Motor neuron (in vitro differentiated cells): ENCODE data around the gene AQP10. TPM values are rescaled to one million over a fixed set of nuclear protein-coding genes. Genes with fewer than 3 reads are reported as not detected.
"Not testable (repeated sequence)": the region's sequence is repeated elsewhere in the genome, so short reads cannot be mapped to it uniquely, and the experiment has no call there.

Source experiments
- ATAC-seq, 8 experiments: fragments of 200-7000 bp; cut with Tn5 transposase; replicated peaks in 6 of 8; 2 replicates each; pipeline ENCODE4 v1.8.0; 2021; ENCODE audit warnings: mild to moderate bottlenecking in 8 of 8, moderate library complexity in 8 of 8
- H3K27ac ChIP-seq, 2 donors: fragments of 250-450 bp; sonication (Bioruptor Pico); 2 replicates each; pipeline ENCODE4 v1.9.0; 2021; ENCODE audit warnings: antibody characterized with exemption in 2 of 2, mild to moderate bottlenecking in 2 of 2, moderate library complexity in 1 of 2
- H3K4me1 ChIP-seq, 2 donors: fragments of 250-450 bp; sonication (Bioruptor Pico); replicated peaks in 1 of 2; 2 replicates each; pipeline ENCODE4 v1.6.1; 2021; ENCODE audit warnings: antibody characterized with exemption in 2 of 2, mild to moderate bottlenecking in 2 of 2, moderate library complexity in 1 of 2
- H3K4me3 ChIP-seq, 5 donors: fragments of 250-450 bp; sonication (Bioruptor Pico); 2 replicates each; pipeline ENCODE4 v1.9.0; 2021; ENCODE audit warnings: antibody characterized with exemption in 5 of 5, mild to moderate bottlenecking in 5 of 5, moderate library complexity in 4 of 5
- WGBS, 10 experiments: fragments of 450-650 bp; shearing (Covaris generic); methylation state at CpG; one replicate each; pipeline ENCODE4 v1.0.0; 2022; 5-methylcytosine and 5-hydroxymethylcytosine counted together
- in situ Hi-C, 9 experiments: fragments of 400-800 bp; cut with MboI; loops; one replicate each; pipeline ENCODE4 v1.15.0; 2021; ENCODE audit warnings: low sequenced_read_pairs in 9 of 9, low pct_unique_long_range_greater_than_20kb in 2 of 9; ENCODE audit not compliant: unreplicated experiment in 9 of 9
- total RNA-seq, 8 experiments: library from RNA; unstranded; fragments of 300-600 nt; gene quantifications; 2 replicates each; pipeline versions ENCODE4 v1.2.3 to v1.2.4, GENCODE V29; 2022

The AQP10 gene
- total RNA-seq, 8 experiments from 2014 or later = 0.07 to 1.1 (median 0.33) TPM; not detected in 1

DNA sequence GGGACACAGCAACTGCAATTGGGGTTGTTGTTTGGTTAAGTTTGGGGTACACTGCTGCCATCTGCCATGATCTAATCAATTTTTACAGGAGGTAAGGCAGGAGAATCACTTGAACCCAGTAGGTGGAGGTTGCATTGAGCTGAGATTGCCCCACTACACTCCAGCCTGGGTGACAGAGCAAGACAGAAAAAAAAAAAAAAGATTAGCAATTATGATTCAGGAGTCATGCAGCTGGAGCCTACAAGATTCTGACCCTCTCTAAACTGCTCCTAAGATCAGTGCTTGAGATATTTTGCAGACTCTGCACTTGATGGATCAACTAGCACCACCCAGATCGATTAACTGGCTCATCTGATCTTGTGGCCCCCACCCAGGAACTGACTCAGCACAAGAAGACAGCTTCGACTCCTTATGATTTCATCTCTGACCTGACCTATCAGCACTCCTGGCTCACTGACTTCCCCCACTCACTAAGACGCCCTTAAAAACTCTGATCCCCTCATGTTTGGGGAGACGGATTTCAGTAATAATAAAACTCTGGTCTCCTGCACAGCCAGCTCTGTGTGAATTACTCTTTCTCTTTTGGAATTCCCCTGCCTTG lies 13.1 kb upstream of the AQP10 start:
- 0 to 68% (median 48%) methylated on average over 1 to 4 of the region's 4 CpGs; no CpG with 5 or more reads in 4 of the 10 experiments for WGBS, 10 experiments
- ATAC-seq = peak in 2 of 8 experiments; percentile 90 to 92
- H3K27ac ChIP-seq, H3K4me3 ChIP-seq, H3K4me1 ChIP-seq, in situ Hi-C loops: not testable (repeated sequence)

GRCh38 chr1:154309136-154309535 lies 11.8 kb upstream of the AQP10 start:
- WGBS, 10 experiments = 59 to 100% (median 86%) methylated on average over 1 to 7 of the region's 7 CpGs; no CpG with 5 or more reads in 3 of the 10 experiments
- in situ Hi-C loops, H3K4me3 ChIP-seq, ATAC-seq, H3K27ac ChIP-seq, H3K4me1 ChIP-seq: not testable (repeated sequence)

DNA sequence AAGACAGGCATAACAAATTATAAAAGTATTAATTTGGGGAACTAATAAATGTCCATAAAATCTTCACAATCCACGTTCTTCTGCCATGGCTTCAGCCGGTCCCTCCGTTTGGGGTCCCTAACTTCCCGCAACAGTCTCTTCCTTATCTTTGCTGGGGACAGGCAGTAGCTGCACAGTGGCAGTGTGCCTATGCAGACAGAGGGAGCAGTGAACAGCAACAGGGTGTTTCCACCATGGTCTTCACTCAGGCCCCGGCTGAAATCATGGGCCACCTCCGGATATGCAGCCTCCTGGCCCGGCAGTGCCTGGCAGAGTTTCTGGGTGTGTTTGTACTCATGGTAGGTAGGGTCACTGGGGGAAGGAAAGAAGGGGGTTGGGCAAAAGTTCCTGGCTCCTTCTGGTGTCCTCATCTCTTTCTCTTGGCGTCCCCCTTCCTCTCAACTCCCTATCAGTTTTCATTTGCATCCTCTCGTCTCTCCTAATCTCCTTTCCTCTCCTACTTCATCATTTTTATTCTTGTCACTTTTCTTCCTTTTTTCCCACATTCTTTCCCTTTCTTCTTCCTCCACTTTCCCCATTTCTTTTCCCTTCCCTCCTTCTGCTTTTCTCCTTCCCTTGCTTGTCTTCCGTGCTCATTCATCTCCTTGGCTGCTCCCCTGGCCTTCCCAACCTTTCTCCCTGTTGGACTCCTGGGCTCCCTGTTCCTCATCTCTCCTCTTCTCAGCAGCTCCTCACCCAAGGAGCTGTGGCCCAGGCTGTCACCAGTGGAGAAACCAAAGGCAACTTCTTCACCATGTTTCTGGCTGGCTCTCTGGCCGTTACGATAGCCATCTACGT lies 8.4 kb upstream of the AQP10 start:
- in situ Hi-C loops, ATAC-seq, H3K4me1 ChIP-seq, H3K27ac ChIP-seq, H3K4me3 ChIP-seq: not testable (repeated sequence)
- WGBS, 10 experiments = 38 to 91% (median 77%) methylated on average over 2 to 6 of the region's 13 CpGs; no CpG with 5 or more reads in 1 of the 10 experiments

DNA sequence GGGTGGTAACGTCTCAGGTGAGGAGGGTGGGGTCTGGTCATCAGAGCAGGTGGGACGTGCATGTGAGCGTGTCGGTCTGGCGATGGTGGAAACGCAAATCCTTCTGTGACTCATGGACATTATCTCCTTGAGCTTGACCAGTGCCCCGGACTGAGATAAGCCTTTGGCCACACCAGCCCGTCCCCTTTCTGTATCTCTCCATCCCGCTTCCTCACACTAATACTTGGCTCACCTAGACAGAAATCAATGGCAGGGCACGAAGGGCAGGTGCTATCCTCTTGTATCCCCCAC lies 7.9 kb upstream of the AQP10 start:
- Histone ChIP-seq H3K4me1 (no peaks in the 10 kb centered on the region), H3K4me3 (no peak overlapping the region), H3K27ac (no peak overlapping the region)
- in situ Hi-C loops = no loop called here
- 43 to 100% (median 71%) methylated on average over 1 to 3 of the region's 10 CpGs; no CpG with 5 or more reads in 6 of the 10 experiments for WGBS, 10 experiments
- no peak for ATAC-seq

- H3K27ac ChIP-seq, H3K4me3 ChIP-seq, H3K4me1 ChIP-seq, ATAC-seq, in situ Hi-C loops: not testable (repeated sequence)
- WGBS, 10 experiments = 19 to 83% (median 59%) methylated on average over 2 to 3 of the region's 3 CpGs; no CpG with 5 or more reads in 1 of the 10 experiments
Observed at GRCh38 chr1:154314226-154314625, 6.7 kb upstream of the AQP10 start.

DNA sequence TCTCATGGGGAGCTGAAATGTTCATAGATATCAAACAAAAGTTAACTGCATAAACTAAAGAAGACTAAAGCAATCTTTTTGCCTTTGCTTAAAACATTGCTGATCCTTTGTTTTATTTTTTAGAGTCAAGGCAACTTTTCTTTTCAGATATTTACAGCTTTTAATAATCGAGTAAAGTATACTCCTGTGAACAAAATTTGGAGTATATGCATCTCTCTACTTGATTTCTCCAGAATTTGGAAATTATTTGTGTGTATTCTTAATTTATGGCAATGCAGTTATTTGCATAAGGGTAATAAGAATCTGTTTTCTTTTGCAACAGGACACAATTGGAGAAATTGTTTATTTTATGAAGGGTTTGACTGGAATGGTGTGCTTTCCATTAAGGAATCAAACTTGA lies 4.2 kb upstream of the AQP10 start:
- in situ Hi-C loops = no loop called here
- no peak overlapping the region for H3K4me3 ChIP-seq
- no peak for ATAC-seq
- no peak overlapping the region for H3K27ac ChIP-seq
- WGBS, 10 experiments = 0 to 89% (median 72%) methylated on average over 1 of the region's 1 CpG
- H3K4me1 ChIP-seq = no peaks in the 10 kb centered on the region

DNA sequence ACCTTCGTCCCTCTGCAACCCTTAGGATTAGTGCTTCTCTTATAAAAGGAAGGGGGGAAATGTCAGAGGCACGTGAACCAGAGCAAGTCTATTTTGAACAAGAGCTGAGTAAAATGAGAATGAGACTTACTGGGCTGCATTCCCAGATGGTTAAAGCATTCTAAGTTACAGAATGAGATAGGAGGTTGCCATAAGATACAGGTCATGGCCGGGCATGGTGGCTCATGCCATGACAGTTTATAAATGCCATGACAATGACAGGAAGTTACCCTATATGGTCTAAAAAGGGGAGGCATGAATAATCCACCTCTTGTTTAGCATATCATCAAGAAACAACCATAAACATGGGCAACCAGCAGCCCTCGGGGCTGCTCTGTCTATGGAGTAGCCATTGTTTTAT lies 2.5 kb upstream of the AQP10 start:
- no peak overlapping the region for H3K4me3 ChIP-seq
- WGBS, 10 experiments = 10 to 67% (median 49%) methylated on average over 1 to 4 of the region's 4 CpGs; no CpG with 5 or more reads in 2 of the 10 experiments
- H3K4me1 ChIP-seq = no peaks in the 10 kb centered on the region
- no peak for ATAC-seq
- no peak overlapping the region for H3K27ac ChIP-seq
- in situ Hi-C loops = no loop called here

DNA sequence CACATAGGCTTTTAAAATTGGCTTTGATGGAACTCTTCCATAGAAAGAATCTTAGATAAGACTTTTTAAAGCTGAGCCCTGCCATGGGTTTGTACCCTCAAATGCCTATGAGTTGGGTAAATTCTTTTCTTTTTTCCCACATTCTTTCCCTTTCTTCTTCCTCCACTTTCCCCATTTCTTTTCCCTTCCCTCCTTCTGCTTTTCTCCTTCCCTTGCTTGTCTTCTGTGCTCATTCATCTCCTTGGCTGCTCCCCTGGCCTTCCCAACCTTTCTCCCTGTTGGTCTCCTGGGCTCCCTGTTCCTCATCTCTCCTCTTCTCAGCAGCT lies 679 bp downstream of the AQP10 start:
- in situ Hi-C loops, ATAC-seq: not testable (repeated sequence)

DNA sequence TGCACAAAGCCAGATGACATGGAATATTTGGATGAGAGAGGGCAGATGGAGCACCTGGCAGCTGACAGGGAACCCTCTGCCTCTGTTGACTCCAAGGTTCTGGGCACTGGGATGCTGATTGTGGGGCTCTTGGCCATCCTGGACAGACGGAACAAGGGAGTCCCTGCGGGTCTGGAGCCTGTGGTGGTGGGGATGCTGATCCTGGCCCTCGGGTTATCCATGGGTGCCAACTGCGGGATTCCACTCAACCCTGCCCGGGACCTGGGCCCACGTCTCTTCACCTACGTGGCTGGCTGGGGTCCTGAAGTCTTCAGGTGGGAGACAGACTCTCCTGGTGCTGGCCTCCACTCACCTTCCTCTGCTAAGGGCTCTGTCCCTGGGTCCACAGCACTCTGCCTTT lies 2.6 kb downstream of the AQP10 start:
- no peak for ATAC-seq
- 71 to 80% methylated on average over 1 to 7 of the region's 7 CpGs; no CpG with 5 or more reads in 8 of the 10 experiments for WGBS, 10 experiments
- no peak overlapping the region for H3K4me3 ChIP-seq
- in situ Hi-C loops = no loop called here
- H3K27ac ChIP-seq = no peak overlapping the region
- peaks cover 18 to 19% of the 10 kb centered on the region in 2 donors for H3K4me1 ChIP-seq

More for the DNA sequence above, 679 bp downstream of the AQP10 start:
- H3K4me1 ChIP-seq, H3K4me3 ChIP-seq, H3K27ac ChIP-seq: not testable (repeated sequence)

DNA sequence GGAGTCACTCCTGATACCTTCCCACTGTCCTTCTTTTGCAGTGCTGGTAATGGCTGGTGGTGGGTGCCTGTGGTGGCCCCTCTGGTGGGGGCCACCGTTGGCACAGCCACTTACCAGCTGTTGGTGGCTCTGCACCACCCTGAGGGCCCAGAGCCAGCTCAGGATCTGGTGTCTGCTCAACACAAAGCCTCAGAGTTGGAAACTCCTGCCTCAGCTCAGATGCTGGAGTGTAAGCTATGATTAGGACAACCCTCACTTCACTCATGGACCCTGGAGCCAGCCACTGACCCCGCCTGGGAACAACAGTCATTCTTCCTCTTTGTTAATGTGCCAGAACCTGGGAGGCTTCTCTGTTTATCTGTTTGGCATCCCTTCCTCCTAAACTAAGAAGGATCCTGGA lies 3.3 kb downstream of the AQP10 start:
- Histone ChIP-seq H3K27ac (no peak overlapping the region), H3K4me3 (peak overlapping the region; percentile 69 to 99 (median 86)), H3K4me1 (peaks cover 22 to 24% of the 10 kb centered on the region in 2 donors)
- in situ Hi-C loops = no loop called here
- ATAC-seq = no peak
- 40 to 100% (median 92%) methylated on average over 1 of the region's 2 CpGs; no CpG with 5 or more reads in 4 of the 10 experiments for WGBS, 10 experiments

- peak within 1 kb of the TSS; percentile 69 to 99 (median 86) for H3K4me3 ChIP-seq
- peaks cover 28 to 29% of the 10 kb centered on the region in 2 donors for H3K4me1 ChIP-seq
- H3K27ac ChIP-seq = peak within 1 kb of the TSS; percentile 84 to 93
- 0 to 6% (median 0%) methylated on average over 2 to 25 of the region's 56 CpGs; no CpG with 5 or more reads in 4 of the 10 experiments for WGBS, 10 experiments
- peak; percentile 2 to 45 (median 38) for ATAC-seq
- in situ Hi-C loops = no loop called here
Observed at GRCh38 chr1:154324669-154325582, 4.0 kb downstream of the AQP10 start, which contains the start of gene ATP8B2. Gene ATP8B2, plus strand, starts transcription at chr1:154325525. Its CDS starts 2,617 bp downstream, at chr1:154328142.

GRCh38 chr1:154325583-154326545 lies 5.0 kb downstream of the AQP10 start:
- Histone ChIP-seq H3K27ac (peak overlapping the region; percentile 84 to 93), H3K4me3 (peak overlapping the region; percentile 69 to 99 (median 86)), H3K4me1 (peaks cover 29 to 34% of the 10 kb centered on the region in 2 donors)
- in situ Hi-C loops = no loop called here
- peak; percentile 25 to 60 (median 48) for ATAC-seq
- 0 to 2% (median 0%) methylated on average over 1 to 17 of the region's 63 CpGs; no CpG with 5 or more reads in 4 of the 10 experiments for WGBS, 10 experiments
